Measurements from ENCODE around the gene DOK3. TPM values are rescaled to one million over a fixed set of nuclear protein-coding genes. Genes with fewer than 3 reads are reported as not detected.

The DOK3 gene
- total and polyA plus RNA-seq, 2 donors (not counting 3 experiments of a cell fraction or from before 2014, with no cell fraction given): 4.8 to 5.3 TPM

- dilution Hi-C loops (cut with MboI; ENCODE audit: extremely low pct_ligation_motif_present, low sequenced_read_pairs) (no loop called here), intact Hi-C loops (cut with micrococcal nuclease) (no loop called here)
- Histone ChIP-seq H3K27ac (ENCODE audit: insufficient read depth, low read depth, low read length) (no peak overlapping the region), H3K4me1 (ENCODE audit: control insufficient read depth, extremely low read depth, insufficient read depth, low read length) (peaks cover 9% of the 10 kb centered on the region), H3K27me3 (ENCODE audit: control insufficient read depth in 2 of 2, insufficient read depth in 2 of 2, low read length in 2 of 2) (no peaks in the 10 kb centered on the region), H3K4me2 (ENCODE audit: insufficient read depth, low read length) (no peak overlapping the region), H3K79me2 (ENCODE audit: control insufficient read depth, insufficient read depth, low read length) (peaks cover 14% of the 10 kb centered on the region), H3K9me3 (replicated peaks; ENCODE audit: control insufficient read depth, insufficient read depth, low read length) (no peaks in the 10 kb centered on the region), H3K9ac (replicated peaks; ENCODE audit: extremely low read depth, insufficient read depth, low read length) (no peak overlapping the region), H4K20me1 (replicated peaks; ENCODE audit: control insufficient read depth, extremely low read depth, insufficient read depth, low read length) (no peaks in the 10 kb centered on the region), H3K36me3 (ENCODE audit: control insufficient read depth in 2 of 2, extremely low read depth in 1 of 2, insufficient read depth in 2 of 2, low read length in 2 of 2) (peaks cover 9 to 42% of the 10 kb centered on the region in 2 experiments), H3K9me1 (replicated peaks; ENCODE audit: control insufficient read depth, extremely low read depth, insufficient read depth, low read length) (no peaks in the 10 kb centered on the region), H2AFZ (ENCODE audit: low read depth, low read length) (no peak overlapping the region), H3K4me3 (replicated peaks in 1 of 3; ENCODE audit: insufficient read depth in 1 of 3, low read depth in 1 of 3, low read length in 3 of 3) (no peak overlapping the region)
- POLR2A ChIA-PET: no interaction called here
- CTCF ChIA-PET: no interaction called here
- BruUV-seq (replicated peaks): no TSS peak
- no peak for FAIRE-seq
- DNase-seq (ENCODE audit: low read depth, low spot score): no peak
- TF ChIP-seq CTCF (IDR thresholded peaks at IDR 0.05; ENCODE audit: extremely low read depth in 1 of 2, insufficient read depth in 1 of 2, low read depth in 1 of 2, low read length in 2 of 2) (no peak), MYC (IDR thresholded peaks at IDR 0.05; ENCODE audit: low read depth, low read length) (no peak), POLR2AphosphoS5 (IDR thresholded peaks at IDR 0.05; ENCODE audit: insufficient read depth, low read depth, low read length) (no peak), POLR2A (IDR thresholded peaks at IDR 0.05; ENCODE audit: low read depth, low read length) (no peak), JUN (IDR thresholded peaks at IDR 0.05; ENCODE audit: borderline replicate concordance, insufficient read depth, insufficient read length, low read depth) (no peak), MAX (IDR thresholded peaks at IDR 0.05; ENCODE audit: insufficient read depth, insufficient read length) (no peak), GATA2 (IDR thresholded peaks at IDR 0.05; ENCODE audit: insufficient read depth, insufficient read length, low read depth, low read length) (no peak), FOS (IDR thresholded peaks at IDR 0.05; ENCODE audit: borderline replicate concordance, insufficient read depth, low read length) (no peak), EZH2 (IDR thresholded peaks at IDR 0.05; ENCODE audit: borderline replicate concordance, low read depth, low read length, severe bottlenecking) (no peak)
Observed at GRCh38 chr5:177514541-177514940, 4.9 kb upstream of the DOK3 start.
